Heart right ventricle (tissue), 16 donors: Measurements from ENCODE around the gene SIRPB1. TPM values are rescaled to one million over a fixed set of nuclear protein-coding genes. Genes with fewer than 3 reads are reported as not detected.
"Not testable (repeated sequence)": the region's sequence is repeated elsewhere in the genome, so short reads cannot be mapped to it uniquely, and the experiment has no call there.

Experiments used
- ATAC-seq, 8 donors: fragments of 200-7000 bp; cut with Tn5 transposase; one replicate each; pipeline ENCODE4 v1.9.1; 2020; ENCODE audit warnings: mild to moderate bottlenecking in 8 of 8, moderate library complexity in 8 of 8, moderate number of reproducible peaks in 1 of 8
- DNase-seq, 2 donors: peaks; one replicate each; pipeline ENCODE4 v3.0.0-alpha.2; 2020
- H3K27ac ChIP-seq, 10 donors: fragments of 200-600 bp; sonication (generic) in 2 of 10; one replicate each; pipeline versions ENCODE4 v1.5.0 to v1.8.0; 2020 to 2022; ENCODE audit warnings: mild to moderate bottlenecking in 3 of 10
- H3K27me3 ChIP-seq, 7 donors: fragments of 200-600 bp; one replicate each; pipeline ENCODE4 v1.8.0; 2021 to 2022; ENCODE audit warnings: mild to moderate bottlenecking in 2 of 7
- H3K36me3 ChIP-seq, 9 donors: fragments of 200-600 bp; sonication (generic) in 1 of 9; one replicate each; pipeline versions ENCODE4 v1.5.0 to v1.8.0; 2020 to 2022; ENCODE audit warnings: mild to moderate bottlenecking in 2 of 9
- H3K4me1 ChIP-seq, 9 donors: fragments of 200-600 bp; sonication (generic) in 1 of 9; one replicate each; pipeline versions ENCODE4 v1.5.0 to v1.8.0; 2020 to 2022; ENCODE audit warnings: mild to moderate bottlenecking in 4 of 9
- H3K4me3 ChIP-seq, 10 donors: fragments of 200-600 bp; sonication (generic) in 2 of 10; one replicate each; pipeline versions ENCODE4 v1.5.0 to v1.8.0; 2020 to 2022; ENCODE audit warnings: mild to moderate bottlenecking in 7 of 10, moderate library complexity in 2 of 10
- H3K9me3 ChIP-seq, 11 donors: fragments of 200-600 bp in 10 of 11; sonication (generic) in 2 of 11; one replicate each; pipeline versions ENCODE4 v1.5.0 to v1.8.0; 2013 to 2022; ENCODE audit warnings: mild to moderate bottlenecking in 2 of 11, control low read depth in 1 of 11, moderate library complexity in 1 of 11
- WGBS, 2 donors: extraction: QIAGEN DNeasy Blood & Tissue Kit; methylation state at CpG; one replicate each; pipeline ENCODE4 v1.1.7; 2013; ENCODE audit warnings: inconsistent platforms in 1 of 2; 5-methylcytosine and 5-hydroxymethylcytosine counted together
- intact Hi-C, 10 donors: fragments of 100-400 bp; cut with DNase I; formaldehyde crosslinking; loops; one replicate each; pipeline versions ENCODE4 v1.11.1 to v1.14.2; 2022
- polyA plus RNA-seq, 2 donors: library from polyadenylated mRNA; stranded (reverse); fragments of 200-250 nt; gene quantifications; one replicate each; pipeline ENCODE4 v1.2.3, GENCODE V29; 2013
- total RNA-seq, 10 donors: library from RNA; stranded (reverse); fragmentation: NEBNext Ultra II Directional in 3 of 10; extraction: Animal tissue kit (Norgen Biotek cat#: 25700) in 3 of 10; gene quantifications; one replicate each; pipeline versions ENCODE4 v1.2.1 to v1.2.4, GENCODE V29; 2021 to 2023
- TF ChIP-seq, protein P1 (sequence below), 9 donors: fragments of 200-600 bp; sonication (generic) in 2 of 9; IDR thresholded peaks; one replicate each; pipeline versions ENCODE4 v1.5.0 to v1.8.0; 2021 to 2022; ENCODE audit warnings: antibody characterized with exemption in 9 of 9, mild to moderate bottlenecking in 5 of 9, moderate library complexity in 1 of 9
- donor health status: Arrhythmogenic right ventricular cardiomyopathy.
- donor health status: ischemic (EF 13 %, LVEDD 7.1; RV severe dilation, severe dysfunction).
- donor health status: healthy with polysubstance abuse.
- donor health status: DM: no; HTN: yes; CAD: no.
- donor health status: DM: no; HTN: no; CAD: no.
- donor health status: ischemic (EF 25% LVEDD 6.9; RV normal size, moderate dysfunction).
- donor health status: ischemic (EF 25% LVEDD 5.7; RV mildly dilated, moderate dysfunction).
- donor health status: healthy.
- donor health status: DM: yes; HTN: yes; CAD: no.
- donor health status: Ischemic cardiomyopathy.
- donor health status: ischemic (EF 35%, LVEDD 5.7; RV mildly dilated, moderate dysfunction).
- donor health status: nonischemic (EF 11% LVEDD 7.7; RV severe dilation, severe dysfunction).
- donor health status: DM: yes; HTN: yes; CAD: no.
- donor health status: PGD.
- donor health status: ischemic (EF 29% LVEDD 5.4; RV normal size, mild dysfunction).
- donor health status: nonischemic (EF 23%, LVEDD 6.1; RV moderate dilation, normal function).

Gene SIRPB1
- total and polyA plus RNA-seq, 12 donors: 0.14 to 6.9 (median 0.99) TPM; not detected in 1

GRCh38 chr20:1588533-1589460 lies 31.0 kb downstream of the SIRPB1 start:
- intact Hi-C loops: no loop called here
- TF ChIP-seq, protein P1, sequence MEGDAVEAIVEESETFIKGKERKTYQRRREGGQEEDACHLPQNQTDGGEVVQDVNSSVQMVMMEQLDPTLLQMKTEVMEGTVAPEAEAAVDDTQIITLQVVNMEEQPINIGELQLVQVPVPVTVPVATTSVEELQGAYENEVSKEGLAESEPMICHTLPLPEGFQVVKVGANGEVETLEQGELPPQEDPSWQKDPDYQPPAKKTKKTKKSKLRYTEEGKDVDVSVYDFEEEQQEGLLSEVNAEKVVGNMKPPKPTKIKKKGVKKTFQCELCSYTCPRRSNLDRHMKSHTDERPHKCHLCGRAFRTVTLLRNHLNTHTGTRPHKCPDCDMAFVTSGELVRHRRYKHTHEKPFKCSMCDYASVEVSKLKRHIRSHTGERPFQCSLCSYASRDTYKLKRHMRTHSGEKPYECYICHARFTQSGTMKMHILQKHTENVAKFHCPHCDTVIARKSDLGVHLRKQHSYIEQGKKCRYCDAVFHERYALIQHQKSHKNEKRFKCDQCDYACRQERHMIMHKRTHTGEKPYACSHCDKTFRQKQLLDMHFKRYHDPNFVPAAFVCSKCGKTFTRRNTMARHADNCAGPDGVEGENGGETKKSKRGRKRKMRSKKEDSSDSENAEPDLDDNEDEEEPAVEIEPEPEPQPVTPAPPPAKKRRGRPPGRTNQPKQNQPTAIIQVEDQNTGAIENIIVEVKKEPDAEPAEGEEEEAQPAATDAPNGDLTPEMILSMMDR (IDR thresholded peaks at IDR 0.05): no peak
- DNase-seq (no peak), ATAC-seq (no peak)
- Histone ChIP-seq H3K27me3 (no peaks in the 10 kb centered on the region), H3K4me3 (peak overlapping the region in 1 of 10 donors; percentile 36), H3K27ac (peak overlapping the region in 1 of 10 donors; percentile 87), H3K36me3 (no peaks in the 10 kb centered on the region), H3K4me1 (no peaks in the 10 kb centered on the region), H3K9me3 (no peaks in the 10 kb centered on the region)
- WGBS, 2 donors: 52% methylated on average over 9 of the region's 9 CpGs; no CpG with 5 or more reads in 1 of the 2 donors

DNA sequence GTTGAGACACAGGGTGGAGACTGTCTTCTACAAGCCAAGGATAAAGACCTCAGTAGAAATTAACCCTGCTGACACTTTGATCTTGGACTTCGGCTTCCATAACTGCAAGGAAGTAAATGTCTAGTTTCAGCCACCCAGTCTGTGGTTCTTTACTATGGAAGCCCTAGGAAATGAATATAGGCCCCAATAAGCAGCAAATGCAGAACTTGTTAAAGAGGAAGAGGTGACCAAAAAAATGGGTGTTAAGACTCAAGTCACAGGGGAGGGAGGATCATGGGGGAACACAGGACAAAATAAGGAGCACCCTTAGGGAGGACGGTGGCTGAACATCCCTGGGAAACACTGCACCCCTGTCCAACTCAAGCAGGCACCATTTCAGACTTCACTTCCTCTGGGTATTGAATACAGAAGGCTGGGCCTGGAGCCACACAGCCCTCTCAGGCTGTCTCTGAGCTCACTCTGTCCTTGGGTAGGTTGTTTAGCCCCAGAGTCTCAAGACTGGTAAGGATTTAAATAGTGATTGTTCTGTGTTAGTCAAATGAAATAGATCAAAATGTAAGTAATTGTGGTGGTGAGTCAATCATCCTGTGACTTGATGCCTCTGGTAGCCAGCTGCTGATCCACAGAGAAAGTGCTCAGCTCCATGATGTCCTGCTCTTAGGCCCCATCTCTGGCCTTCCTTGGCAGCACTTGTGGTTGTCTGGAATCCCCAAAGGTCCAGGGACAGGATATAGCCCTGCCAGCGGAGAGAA lies 31.9 kb downstream of the SIRPB1 start:
- ATAC-seq (no peak), DNase-seq (no peak)
- H3K9me3 ChIP-seq: no peaks in the 10 kb centered on the region
- H3K36me3 ChIP-seq: no peaks in the 10 kb centered on the region
- 79% methylated on average over 3 of the region's 3 CpGs; no CpG with 5 or more reads in 1 of the 2 donors for WGBS, 2 donors
- TF ChIP-seq, protein P1 (IDR thresholded peaks at IDR 0.05): no peak
- no peaks in the 10 kb centered on the region for H3K4me1 ChIP-seq
- peak overlapping the region in 1 of 10 donors; percentile 36 for H3K4me3 ChIP-seq
- peak overlapping the region in 1 of 10 donors; percentile 87 for H3K27ac ChIP-seq
- no peaks in the 10 kb centered on the region for H3K27me3 ChIP-seq
- intact Hi-C loops: no loop called here

DNA sequence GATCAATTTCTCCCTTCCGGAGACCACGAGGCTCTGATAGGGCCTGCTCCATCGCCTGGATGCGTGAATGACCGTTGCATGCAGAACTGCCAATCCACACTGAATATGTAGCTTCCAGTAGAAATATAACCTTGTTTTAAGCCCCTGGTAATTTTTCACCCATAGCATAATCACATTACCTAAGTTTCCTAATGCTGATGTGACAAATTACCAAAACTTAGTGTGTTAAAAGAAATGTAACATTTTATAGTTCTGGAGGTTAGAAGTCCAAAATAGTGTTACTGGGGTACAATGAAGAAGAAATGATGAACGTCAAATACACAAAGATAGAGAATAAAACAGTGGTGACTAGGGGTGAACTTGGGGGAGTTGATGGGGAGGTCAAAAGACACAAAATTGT lies 40.3 kb downstream of the SIRPB1 start:
- DNase-seq (no peak), ATAC-seq (no peak)
- Histone ChIP-seq H3K27me3 (no peaks in the 10 kb centered on the region), H3K27ac (no peak overlapping the region), H3K9me3 (no peaks in the 10 kb centered on the region), H3K4me3 (no peak overlapping the region), H3K4me1 (peaks cover 0 to 5% (median 0%) of the 10 kb centered on the region in 9 donors), H3K36me3 (peaks cover 0 to 6% (median 0%) of the 10 kb centered on the region in 9 donors)
- TF ChIP-seq, protein P1 (IDR thresholded peaks at IDR 0.05): no peak
- intact Hi-C loops: loop anchor here in 3 of 10 donors (2.0 kb wide), 2 partner anchors 35 to 37 kb away; no protein-coding TSS in a partner anchor
- WGBS, 2 donors: 91 to 96% methylated on average over 6 of the region's 6 CpGs

DNA sequence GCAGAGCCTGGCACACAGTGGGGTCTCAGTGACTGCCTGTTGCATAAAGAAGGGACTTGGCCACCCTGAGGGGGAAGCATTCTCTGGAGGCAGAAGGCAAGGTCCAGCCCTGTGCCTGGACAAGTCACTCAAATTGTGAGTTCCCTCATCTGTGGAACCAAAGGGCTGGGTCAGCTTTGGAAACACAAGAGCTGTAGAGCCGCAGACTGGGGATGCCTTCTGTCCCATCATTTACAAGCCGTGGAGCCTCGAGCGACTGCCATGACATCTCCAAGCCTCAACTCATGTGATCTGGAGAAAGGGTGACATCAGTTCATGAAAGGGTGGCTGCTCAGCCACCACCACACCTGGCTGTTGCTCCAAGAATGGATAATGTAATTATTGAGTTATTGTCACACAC lies 41.9 kb downstream of the SIRPB1 start:
- Histone ChIP-seq H3K27ac (no peak overlapping the region), H3K36me3 (peaks cover 0 to 6% (median 0%) of the 10 kb centered on the region in 9 donors), H3K4me3 (no peak overlapping the region), H3K9me3 (no peaks in the 10 kb centered on the region), H3K27me3 (no peaks in the 10 kb centered on the region), H3K4me1 (peaks cover 0 to 5% (median 0%) of the 10 kb centered on the region in 9 donors)
- 85 to 89% methylated on average over 4 of the region's 4 CpGs for WGBS, 2 donors
- intact Hi-C loops: loop anchor here in 3 of 10 donors (2.0 kb wide), 2 partner anchors 37 to 39 kb away; no protein-coding TSS in a partner anchor
- no peak for ATAC-seq
- TF ChIP-seq, protein P1 (IDR thresholded peaks at IDR 0.05): no peak
- DNase-seq: no peak

GRCh38 chr20:1577313-1577712 lies 42.5 kb downstream of the SIRPB1 start:
- intact Hi-C loops, DNase-seq, H3K9me3 ChIP-seq, H3K36me3 ChIP-seq, ATAC-seq, H3K27me3 ChIP-seq, H3K27ac ChIP-seq, H3K4me3 ChIP-seq, H3K4me1 ChIP-seq: not testable (repeated sequence)
- 45 to 53% methylated on average over 2 of the region's 2 CpGs for WGBS, 2 donors
